GM18507 (cell line): ENCODE measurements around the gene E4F1.

Experiments
- DNase-seq: peaks from one replicate; pipeline ENCODE4 v3.0.0; 2011; ENCODE audit warnings: low read depth; ENCODE audit not compliant: insufficient read length; ENCODE audit errors: extremely low spot score
- FAIRE-seq: peaks from 2 replicates; lab custom pipeline; 2011; peaks lifted over from hg19 to GRCh38; lab: Jason Lieb, UNC

The E4F1 gene

DNA sequence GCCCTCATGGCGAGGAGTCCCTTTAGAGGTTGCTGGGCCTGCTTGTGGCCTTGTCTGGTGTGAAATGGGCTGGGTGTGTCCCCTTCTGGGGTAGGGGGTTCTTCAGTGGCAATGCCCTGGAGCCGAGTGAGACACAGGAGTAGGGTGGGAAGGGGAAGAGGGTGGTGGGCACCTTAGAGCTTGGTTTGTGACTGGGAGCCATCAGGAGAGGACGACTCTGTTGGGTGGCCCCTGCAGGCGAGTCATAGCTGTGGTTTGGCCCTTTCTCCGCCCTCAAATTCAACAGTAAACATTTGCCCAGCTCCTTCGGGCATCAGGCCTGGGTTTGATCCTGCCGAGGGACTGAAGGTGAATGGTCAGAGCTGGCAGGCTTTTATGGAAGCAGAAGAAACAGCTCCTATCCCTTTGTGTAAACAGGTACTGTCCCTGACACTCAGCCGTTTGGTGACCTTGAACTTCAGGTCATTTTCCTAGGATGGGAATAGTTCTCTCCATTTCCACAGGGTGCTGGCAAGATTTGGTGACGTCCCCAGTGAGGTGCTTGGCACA lies 2.9 kb downstream of the E4F1 start:
- FAIRE-seq = no peak

GRCh38 chr16:2226918-2227317 lies 3.5 kb downstream of the E4F1 start:
- FAIRE-seq = no peak

More for the DNA sequence above, 2.9 kb downstream of the E4F1 start:
- no peak for DNase-seq

GRCh38 chr16:2228161-2228824 lies 4.9 kb downstream of the E4F1 start:
- no peak for DNase-seq
- FAIRE-seq = no peak

More at GRCh38 chr16:2226918-2227317, 3.5 kb downstream of the E4F1 start:
- no peak for DNase-seq

DNA sequence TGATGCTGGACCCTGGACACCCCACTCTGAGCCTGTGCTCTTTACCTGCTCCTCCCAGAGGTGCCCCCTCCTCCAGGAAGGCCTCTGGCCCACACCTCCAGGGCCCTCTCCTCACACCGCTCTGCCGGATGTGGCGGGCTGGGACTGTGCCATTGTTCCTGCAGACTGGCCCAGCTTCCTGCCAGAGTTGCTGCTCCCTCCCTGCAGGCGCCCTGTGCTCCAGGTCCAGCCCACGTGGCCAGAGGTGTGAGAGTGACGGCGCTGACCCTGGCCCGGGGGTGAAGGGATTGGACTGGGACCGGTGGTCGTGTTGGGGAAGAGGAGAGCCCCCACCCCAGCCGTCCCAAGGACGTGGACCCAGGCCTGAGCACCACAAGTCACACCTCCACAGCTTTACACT lies 5.7 kb downstream of the E4F1 start:
- DNase-seq (no peak), FAIRE-seq (no peak)

- DNase-seq = no peak
- no peak for FAIRE-seq
Measured at GRCh38 chr16:2229632-2230250, 6.3 kb downstream of the E4F1 start.

DNA sequence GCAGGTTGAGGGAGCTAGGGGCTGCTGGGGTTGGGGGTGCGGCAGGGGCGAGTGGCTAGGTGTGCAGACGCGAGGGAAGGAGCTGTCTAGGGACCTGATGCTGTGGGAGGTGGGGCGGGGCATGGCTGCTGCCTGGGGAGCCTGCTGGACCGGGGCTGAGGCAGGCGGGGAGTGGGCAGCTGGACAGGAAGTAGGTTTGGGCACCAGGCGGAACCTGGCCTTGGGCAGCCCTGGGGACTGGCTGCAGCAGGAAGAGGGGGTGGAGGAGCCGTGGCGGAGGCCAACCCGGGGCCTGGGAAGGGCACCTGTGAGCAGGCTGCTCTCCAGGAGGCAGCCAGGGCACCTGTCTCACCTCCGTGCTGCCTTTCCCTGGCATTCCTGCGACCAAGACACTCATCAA lies 7.0 kb downstream of the E4F1 start:
- FAIRE-seq = no peak
- DNase-seq = no peak

GRCh38 chr16:2231016-2231931 lies 7.9 kb downstream of the E4F1 start:
- no peak for DNase-seq
- FAIRE-seq = no peak

- no peak for FAIRE-seq
- no peak for DNase-seq
Measured at GRCh38 chr16:2232094-2232990, 9.0 kb downstream of the E4F1 start.

- no peak for DNase-seq
- no peak for FAIRE-seq
Measured at GRCh38 chr16:2233046-2233775, 9.8 kb downstream of the E4F1 start.

DNA sequence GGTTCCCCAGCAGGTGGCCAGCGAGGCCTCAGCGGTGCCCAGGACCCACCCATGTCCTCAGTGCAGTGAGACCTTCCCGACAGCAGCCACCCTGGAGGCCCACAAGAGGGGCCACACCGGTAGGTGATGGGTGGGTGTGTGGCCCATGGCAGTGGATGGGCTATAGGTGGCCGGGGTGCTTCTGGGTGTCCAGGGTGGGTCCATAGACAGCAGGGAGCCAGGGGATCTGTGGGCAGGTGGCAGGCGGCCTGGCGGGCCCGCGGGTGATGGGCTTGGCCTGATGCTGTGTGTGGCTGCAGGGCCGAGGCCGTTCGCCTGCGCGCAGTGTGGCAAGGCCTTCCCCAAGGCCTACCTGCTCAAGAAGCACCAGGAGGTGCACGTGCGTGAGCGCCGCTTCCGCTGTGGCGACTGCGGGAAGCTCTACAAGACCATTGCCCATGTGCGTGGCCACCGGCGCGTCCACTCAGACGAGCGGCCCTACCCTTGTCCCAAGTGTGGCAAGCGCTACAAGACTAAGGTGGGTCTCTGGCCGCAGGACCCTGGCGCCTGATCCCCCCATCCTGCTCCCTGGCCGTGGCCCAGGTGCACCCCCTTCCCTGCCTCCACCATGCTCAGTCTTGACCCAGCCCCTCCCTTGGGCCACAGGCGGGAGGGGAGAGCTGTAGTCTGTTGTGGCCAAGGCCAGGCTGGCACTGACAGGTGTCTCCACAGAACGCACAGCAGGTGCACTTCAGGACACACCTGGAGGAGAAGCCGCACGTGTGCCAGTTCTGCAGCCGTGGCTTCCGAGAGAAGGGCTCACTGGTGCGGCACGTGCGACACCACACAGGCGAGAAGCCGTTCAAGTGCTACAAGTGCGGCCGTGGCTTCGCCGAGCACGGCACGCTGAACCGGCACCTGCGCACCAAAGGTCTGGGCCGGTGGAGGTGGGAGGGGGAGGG lies 10.8 kb downstream of the E4F1 start:
- DNase-seq (no peak), FAIRE-seq (no peak)

DNA sequence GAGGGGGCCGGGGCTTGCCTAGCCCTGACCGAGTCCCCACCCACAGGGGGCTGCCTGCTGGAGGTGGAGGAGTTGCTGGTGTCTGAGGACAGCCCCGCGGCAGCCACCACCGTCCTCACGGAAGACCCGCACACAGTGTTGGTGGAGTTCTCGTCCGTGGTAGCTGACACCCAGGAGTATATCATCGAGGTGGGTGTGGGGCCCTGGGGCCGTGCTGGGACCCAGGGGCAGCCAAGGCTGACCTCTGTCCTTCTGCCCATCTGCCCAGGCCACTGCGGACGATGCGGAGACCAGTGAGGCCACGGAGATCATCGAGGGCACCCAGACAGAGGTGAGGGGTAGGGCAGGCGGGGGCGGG lies 11.4 kb downstream of the E4F1 start:
- no peak for FAIRE-seq
- no peak for DNase-seq

DNA sequence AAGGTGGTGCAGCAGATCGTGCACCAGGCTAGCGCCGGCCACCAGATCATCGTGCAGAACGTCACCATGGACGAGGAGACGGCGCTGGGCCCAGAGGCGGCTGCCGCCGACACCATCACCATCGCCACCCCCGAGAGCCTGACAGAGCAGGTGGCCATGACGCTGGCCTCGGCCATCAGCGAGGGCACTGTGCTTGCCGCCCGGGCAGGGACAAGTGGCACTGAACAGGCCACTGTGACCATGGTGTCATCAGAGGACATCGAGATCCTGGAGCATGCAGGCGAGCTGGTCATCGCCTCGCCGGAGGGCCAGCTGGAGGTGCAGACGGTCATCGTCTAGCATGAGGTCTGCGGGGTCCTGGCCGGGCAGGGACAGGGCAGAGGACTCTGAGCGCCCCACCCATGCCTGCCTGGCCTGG lies 11.9 kb downstream of the E4F1 start:
- FAIRE-seq (no peak), DNase-seq (no peak)

GRCh38 chr16:2235695-2236336 lies 12.4 kb downstream of the E4F1 start:
- FAIRE-seq = no peak
- DNase-seq = no peak

DNA sequence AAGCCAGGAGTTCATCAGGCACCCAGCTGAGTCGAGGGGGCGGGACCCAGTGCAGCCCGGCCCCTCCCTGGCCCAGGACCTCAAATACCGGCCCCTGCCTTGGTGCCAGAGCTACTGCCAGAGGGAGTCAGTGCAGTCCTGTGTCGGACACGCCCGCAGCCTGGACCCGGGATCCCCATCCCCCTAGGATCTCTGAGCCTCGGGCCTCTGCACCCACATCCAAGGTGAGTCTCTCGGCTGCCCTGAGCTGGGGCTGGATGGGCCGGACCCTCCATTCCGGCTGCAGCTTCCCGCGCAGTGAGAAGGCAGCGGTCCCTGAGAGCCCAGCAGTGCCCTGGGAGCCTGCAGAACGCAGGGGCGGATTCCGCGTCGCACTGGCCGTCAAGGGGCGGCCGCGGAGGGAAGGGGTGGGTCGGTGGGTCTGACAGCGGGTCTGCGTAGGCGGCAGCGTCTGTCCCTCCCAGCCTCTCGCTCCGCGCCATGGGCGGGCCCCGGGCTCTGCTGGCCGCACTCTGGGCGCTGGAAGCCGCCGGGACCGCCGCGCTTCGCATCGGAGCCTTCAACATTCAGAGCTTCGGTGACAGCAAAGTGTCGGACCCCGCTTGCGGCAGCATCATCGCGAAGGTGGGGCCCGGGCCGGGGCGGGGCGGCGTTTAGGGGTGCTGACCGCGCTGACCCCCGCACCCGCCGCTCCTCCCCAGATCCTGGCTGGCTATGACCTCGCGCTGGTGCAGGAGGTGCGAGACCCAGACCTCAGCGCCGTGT lies 13.1 kb downstream of the E4F1 start, which contains the start of gene DNASE1L2:
Gene DNASE1L2, plus strand, starts transcription at position 108 of the 765 bp plus-strand sequence. Its CDS starts 373 bp downstream, at position 481.
- DNase-seq (no peak), FAIRE-seq (no peak)

- no peak for DNase-seq
- FAIRE-seq = no peak
Measured at GRCh38 chr16:2237102-2237482, 13.7 kb downstream of the E4F1 start.

- FAIRE-seq = no peak
- no peak for DNase-seq
Measured at GRCh38 chr16:2237493-2238149, 14.2 kb downstream of the E4F1 start.
